Activated naive CD4-positive, alpha-beta T cell (primary cell): ENCODE results near the gene FSTL4.

Experiments
- DNase-seq, 4 experiments: peaks; one replicate each; lab custom pipeline; 2025; lab: John Stamatoyannopoulos, UW

Gene FSTL4

DNA sequence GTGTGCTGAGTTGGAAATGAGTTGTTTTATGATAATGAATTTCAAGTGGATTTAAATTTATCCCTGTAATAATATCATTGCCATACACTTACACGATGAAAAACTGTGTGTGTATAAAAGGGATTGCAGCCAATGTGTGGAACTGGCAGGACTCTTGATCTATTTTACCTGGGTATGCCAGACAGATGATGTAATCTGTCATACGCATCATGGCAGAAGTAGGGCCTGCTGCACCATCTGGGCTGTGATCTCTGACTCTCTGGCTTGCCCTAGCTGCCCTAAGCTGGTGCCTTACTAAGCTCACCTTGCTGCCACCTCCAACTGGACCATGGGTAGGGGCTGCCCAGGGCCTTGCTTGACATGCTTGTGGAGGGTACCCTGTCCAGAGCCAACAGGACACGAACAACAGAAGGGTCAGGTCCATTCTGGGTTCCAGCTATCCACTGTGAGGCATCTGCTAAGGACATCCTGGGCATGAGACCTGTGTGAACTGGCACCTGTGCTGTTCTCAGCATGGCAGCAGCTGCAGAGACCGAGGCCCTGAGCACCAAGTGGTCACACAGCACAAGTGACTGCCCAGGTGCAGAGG is 184.2 kb downstream of the FSTL4 start:
- DNase-seq = no peak

DNA sequence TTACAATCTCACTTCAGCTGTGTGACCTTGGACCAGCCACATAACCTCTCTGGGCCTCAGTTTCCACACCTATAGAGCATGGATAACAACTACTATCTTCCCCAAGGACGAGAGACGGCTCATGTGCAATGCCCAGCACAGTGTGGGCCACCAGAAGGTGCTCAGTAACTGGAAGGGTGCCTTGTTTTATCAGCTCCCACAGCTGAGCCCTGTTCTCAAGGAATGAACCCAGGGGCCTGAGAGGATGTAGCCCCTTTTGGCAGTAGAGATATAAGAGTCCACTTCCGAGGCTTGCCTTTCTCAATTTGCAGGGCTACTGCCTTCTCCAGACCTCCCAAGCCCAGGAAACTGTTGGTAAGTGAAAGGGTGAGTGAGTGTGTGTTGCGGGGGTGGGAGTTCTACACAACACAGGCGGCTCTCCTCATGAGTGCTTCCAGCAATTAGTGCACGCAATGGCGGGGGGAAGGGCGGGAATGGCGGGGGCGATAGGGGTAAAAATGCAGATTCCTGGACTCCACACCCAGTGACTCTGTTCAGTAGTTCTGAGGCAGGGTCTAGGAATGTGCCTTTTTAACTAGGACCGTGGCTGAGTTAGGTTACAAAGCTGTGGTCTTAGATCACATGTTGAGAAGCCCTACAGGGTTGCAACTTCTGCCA is 185.1 kb downstream of the FSTL4 start:
- DNase-seq = no peak

DNA sequence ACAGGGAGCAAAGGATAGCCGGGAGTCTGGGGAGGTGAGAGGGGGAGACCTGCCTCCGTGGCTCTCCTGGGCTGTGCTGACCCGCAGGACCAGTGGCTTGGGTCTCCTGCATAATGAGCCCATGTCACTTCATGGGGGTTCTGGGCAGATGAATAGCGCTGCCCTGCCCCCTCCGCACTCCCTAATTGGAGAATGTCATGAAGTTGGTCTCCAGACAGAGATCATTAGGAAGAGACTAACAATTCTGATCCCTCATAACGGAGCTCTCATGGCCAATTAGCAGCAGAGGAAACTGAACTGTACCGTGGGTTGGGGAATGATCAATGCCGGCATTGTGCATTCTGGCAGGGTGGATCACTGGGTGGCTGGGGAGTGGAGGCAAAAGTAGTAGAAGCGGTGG is 186.1 kb downstream of the FSTL4 start:
- DNase-seq = no peak

DNA sequence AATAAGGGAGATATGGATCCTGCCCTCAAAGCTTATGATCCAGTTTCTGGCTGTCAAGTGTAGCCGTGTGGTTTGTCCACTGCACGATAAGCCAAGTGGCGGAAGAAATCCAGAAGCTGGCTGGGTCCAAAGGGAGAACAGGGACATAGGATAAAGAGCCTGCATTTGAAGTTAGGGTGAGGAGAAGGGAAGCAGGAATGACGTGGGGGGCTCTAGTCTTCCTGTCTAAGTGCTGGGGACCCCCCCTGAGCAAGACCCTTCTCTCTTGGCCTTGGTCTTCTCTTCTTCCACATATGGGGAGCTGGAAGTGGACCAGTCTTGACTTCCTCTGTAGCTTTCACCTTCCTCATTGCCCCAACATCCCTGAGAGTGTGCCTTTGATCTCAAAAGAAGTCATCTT is 186.6 kb downstream of the FSTL4 start:
- DNase-seq = no peak

DNA sequence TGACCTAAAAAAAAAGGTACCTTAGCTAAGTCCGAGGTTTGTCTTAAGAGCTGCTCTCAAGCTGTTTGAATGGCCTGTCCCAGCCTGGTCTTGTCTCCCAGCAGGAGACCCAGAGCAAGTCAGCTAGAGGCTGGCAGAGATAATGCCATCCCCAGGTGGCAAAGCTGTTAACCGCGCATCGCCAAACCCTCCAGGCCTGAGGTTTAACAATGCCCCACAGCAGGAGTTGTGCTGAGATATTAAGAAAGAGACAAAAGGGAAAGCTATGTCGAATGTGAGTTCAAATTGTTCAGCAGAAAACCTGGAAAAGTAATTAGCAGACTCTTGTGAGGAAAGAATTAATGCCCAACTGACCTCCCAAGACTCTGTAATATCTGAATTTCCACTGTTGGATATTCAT is 187.1 kb downstream of the FSTL4 start:
- DNase-seq = no peak

DNA sequence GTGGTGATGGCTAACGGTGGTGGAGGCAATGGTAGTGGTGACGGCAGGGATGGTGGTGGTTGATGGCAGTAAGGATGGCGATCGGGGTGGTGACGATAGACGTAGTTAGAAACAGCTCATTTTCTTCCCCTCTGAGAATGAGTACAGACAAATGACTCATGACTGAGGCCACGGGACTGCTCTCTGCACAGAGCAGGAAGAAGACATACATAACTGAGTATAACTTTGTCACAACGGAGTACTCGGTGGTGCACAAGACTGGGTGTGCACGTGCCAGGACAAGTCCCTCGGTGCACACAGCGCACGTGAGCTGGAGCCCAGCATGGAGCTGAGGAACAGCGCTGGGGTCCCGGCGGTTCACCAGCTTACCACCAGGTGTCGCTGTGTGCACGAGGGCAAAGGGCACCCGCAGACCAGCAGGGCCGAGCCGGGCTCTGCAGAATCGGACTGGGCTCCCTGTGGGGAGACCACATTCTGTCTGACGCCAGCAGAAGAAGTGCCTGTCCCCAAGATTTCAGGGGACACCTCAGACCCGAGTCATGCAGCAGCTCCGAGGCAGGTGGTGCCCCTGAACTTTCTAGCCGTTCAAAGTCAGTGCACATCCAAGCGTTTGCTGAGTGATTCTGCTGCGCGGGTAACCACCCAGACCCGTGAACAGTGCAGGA is 188.6 kb downstream of the FSTL4 start:
- DNase-seq = peak; percentile 32 to 54 (median 43)

DNA sequence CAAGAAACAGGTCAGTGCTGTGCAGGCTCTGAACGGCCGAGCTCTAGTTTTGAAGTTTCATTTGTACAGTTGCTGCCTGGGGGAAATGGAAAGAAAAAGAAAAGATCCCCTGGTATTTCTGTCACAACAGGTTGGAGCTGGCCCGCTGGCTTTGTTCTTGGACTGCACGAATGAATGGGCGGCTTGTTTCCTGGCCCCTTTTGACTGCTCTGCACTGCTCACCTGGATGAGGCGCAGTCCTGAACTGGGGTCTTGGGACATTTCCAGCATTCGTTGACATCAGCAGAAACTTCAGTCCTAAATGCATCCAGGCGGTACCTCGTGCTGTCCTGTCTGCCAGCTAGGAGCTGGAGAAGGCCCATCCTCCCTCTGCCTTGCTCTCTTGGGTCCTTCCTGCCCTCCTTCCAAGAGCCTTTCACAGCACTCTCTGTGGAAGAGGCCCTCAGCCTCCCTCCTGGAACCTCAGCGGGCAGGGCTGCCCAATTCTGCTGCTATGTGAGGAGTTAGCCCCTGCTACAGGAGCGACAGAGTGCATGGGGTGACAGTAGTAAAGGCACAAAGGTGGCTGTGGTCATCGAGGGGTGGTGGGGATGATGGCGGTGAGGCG is 189.2 kb downstream of the FSTL4 start:
- no peak for DNase-seq

DNA sequence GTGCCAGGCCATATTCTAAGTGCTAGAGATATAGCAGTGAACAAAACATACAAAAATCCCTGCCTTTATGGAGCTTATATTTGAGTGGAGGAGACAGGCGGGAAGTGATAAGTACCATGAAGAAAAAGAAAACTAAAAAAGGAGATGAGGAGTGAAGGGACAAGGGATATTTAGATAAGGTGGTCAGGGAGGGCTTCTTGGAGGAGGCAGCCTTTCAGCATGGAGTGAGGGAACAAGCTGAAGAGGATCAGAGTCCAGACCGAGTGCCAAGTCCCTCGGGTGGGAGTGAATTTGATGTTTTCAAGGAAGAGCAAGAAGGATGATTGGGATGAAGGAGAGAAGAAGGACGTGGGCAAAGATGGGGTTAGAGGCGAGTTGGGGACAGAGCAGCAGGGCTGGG is 190.5 kb downstream of the FSTL4 start:
- no peak for DNase-seq

DNA sequence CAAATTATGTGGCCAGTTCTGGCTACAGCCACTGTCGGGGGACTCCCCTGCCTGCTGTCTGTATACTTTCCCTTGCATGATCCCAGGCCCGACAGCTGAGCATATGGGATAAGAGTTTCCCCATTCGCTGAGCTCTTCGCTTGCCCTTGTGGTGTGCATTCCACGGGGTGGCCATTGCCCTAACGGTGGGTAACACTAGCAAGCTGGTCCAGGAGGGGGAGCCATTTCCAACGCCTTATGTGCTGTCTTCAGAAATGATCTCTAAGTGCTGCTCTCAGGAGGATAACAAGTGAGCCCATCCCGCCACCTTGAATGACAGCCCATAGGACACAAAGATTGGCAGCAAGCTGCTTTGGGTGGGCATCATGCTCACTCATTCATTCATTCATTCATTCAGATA is 190.9 kb downstream of the FSTL4 start:
- DNase-seq = no peak

DNA sequence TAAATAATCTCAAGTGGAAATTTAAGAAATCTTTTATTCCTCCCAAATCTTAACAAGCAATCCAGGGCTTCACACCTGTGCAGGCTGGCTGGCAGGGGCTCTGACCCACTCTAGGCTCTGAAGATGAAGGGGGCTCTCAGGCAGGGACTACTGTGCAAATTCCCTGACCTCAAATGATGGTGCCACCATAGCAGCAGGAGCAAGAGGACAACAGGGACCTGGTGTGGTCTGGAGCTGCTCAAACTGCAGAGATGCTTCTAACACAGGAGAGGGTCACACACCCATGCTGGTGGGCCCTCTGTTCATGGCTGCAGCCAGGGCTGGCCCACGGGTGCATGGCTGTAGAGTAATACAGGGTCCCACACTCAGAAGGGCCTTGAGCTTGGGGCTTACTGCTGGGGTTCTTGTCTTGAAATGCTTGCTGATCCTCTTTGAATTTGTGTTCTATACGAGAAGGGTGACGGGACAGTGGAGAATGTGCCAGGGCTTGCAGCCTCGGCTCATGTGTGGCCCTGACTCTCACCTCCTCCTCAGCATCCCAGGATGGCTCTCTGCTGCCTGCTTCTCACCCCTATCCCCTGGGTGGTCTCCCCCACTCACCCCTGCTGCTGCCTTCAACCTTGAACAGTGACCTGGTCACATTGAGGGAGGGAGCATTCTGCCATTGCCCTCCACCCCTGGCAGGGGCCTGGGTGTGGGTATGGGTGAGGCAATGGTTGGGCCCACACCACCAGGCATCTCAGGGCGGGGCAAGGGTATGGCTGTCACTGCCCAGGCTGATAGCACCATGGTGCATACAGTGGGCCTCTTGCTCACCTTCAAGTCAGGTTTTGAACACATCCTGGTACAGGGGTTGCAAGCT is 191.7 kb downstream of the FSTL4 start:
- no peak for DNase-seq

DNA sequence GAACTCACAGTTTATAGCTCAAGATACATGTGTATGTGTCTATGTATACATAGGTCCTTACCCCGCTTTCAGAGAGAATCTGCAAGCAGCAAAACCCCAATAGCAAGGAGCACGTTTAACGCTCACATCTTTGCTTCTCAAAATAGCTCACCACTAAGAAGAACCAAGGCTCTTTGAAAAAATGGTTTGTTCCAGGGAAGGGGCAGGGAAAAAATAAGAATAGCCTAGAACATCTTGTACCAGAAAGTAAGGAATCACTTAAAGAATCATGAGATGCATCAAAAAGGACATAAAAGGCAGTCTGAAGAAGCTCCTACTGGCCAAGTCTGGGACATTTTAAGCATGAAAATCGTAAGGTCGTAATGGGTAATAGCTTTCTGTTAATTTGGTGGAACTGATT is 196.4 kb downstream of the FSTL4 start:
- DNase-seq = no peak

DNA sequence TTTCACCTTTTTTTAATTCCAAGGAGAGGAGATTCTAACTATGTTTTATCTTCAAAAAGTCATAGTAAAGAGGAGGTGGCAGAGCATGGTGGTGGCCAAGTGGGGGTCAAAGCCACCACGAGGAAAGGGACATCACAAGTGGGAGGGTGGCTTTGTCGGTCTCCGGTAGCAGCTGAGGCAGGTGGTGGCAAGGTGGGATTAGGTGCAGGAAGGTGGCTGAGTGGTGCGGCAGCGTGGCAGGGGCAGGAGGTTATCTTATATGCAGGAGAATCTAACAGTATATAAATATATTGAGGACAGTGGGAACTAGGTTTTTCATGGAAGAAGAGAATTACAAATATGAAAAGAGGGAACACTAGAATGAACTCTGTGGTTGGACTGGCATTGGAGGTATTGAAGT is 196.8 kb downstream of the FSTL4 start:
- no peak for DNase-seq

DNA sequence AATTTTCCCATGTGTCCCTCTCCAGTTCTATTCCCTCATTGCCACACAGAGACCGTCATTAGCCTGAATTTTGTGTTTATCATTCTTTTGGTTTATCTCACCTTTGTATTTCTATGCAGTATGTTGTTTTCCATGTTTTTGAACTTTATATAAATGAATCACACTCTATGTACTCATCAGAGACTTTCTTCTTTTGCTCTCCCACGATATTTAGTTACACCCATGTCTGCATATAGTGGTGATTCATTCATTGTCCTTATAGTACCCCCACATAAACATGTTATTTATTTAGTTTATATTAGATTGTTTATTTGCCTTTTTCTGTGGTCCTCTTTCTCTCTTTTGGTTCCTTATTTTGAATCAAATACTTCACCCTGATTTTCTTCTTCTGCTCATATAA is 199.7 kb downstream of the FSTL4 start:
- DNase-seq = no peak

DNA sequence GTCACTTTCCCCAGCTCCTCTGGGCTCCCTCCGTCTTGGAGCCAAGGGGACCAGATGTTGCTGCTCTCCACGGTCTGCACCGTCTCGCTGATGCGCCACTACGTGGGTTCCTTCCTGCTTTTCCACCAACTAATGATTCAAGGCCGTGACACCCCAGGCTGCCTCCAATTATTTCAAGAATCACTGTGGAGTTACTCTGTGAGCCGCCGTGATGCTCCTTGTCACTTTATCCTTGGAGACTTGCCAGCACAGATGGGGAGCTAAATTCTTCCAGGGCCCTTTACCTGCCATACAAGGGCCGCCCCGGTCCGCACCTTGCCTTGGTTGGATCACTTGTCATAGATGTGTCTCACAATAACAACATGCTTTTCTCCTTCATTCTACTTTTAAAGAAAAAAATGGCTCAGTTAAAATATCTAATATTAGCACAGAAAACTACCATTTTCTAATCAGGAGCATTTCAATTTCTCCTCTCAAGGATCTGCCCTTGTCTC is 202.0 kb downstream of the FSTL4 start:
- DNase-seq = no peak

DNA sequence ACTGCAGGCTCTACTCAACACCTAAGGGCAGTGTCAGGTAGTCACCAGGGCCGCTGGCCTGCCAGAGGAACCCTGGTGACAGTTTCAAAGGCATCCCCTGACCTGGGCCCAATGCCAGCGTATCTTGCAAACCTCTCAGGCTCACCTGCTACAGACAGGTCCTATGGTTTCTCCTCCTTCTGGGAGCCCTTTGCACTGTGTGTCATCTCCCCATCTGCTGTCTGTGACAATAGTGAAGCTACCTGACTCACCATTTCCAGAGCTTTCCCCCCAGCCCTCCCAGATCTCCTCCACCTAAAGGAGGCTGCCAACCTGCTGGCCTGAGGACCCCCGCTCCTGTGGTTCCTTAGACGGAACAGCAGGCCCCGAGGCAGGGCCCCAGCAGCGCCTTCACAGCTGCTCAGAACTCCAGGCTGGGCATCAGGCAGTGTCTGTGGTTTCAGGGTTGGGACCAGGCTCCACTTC is 203.1 kb downstream of the FSTL4 start:
- no peak for DNase-seq

DNA sequence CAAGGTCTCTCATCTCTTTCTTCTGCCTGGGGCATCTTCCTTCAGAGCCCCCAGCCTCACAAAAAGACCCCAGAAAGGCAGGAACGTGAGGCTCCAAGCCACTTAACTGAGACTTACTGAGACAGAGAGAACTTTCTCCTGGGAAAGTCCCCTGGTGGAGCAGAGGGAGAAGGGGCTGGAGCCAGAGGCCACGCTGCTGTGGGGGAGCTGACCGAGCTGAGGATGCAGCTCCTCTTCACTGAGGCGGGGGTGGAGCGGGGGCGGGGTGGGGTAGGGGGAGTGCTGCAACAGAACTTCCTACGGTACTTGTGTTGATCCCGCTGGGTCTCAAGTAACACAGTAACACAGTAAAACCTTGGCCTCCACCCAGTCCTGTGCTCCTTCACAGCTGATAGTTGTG is 204.0 kb downstream of the FSTL4 start:
- no peak for DNase-seq

DNA sequence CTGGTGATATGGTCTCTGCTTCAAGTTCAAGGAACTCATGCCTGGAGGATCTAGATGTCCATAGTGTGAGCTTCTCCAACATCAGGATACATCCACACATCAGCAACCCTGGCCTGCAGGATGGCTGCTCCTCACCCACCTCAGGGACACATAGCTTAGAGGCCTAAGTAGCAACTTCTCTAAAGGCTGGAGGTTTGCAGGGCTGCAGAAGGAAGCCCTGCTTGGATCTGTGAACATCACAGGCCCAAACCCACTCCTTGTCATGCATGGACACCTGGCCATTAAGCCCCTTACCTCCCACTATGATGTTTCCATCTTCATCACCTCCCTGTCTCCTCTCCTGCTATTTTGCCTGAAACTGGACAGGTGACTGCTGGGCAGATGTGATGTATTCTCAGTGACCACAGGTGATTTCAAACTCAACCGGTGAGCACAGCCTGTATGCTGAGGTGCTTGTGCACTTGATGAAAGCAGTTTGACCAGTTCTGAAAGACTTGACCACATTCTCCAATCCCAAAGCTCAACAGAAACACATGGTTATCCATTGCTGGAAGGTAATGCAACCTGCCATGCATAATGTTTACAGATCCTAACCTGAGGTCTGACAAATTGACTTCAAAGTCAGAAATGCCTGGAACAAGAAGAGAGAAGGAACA is 205.2 kb downstream of the FSTL4 start:
- DNase-seq = no peak

DNA sequence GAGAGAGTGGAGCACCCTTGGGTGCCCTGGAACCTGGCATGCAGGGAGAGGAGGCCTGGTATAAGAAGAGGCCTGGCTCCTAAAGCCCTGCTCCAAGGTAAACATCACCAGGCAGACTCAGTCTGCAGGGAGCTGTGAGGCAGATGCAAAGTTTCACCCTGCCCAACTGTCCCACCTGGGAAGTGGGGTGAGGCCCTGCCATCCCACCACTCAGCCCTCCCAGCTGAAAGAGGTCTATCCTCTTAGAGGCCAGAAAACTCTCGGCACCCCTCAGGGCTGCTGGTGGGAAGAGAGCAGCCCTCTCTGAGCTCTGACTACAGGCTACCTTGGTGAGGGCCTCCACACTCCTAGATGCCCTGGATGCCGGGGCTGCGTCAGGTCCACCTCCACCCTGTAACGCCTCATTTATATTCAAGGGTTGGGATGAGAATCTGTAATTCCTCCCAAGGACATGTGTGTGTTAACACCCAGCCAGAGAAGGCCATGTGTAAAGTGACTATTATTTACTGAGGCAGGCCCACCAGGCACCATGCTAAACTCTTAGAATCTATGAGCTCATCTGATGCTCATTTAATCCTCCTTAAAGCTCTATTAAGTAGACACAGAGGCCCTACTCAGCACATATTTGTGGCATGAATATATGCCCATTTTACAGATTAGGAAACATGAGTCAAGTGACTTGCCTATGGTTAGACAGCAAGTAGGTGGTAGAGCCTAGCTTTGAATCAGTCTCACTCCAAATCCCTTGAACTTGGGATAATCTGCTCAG is 205.9 kb downstream of the FSTL4 start:
- DNase-seq = no peak

DNA sequence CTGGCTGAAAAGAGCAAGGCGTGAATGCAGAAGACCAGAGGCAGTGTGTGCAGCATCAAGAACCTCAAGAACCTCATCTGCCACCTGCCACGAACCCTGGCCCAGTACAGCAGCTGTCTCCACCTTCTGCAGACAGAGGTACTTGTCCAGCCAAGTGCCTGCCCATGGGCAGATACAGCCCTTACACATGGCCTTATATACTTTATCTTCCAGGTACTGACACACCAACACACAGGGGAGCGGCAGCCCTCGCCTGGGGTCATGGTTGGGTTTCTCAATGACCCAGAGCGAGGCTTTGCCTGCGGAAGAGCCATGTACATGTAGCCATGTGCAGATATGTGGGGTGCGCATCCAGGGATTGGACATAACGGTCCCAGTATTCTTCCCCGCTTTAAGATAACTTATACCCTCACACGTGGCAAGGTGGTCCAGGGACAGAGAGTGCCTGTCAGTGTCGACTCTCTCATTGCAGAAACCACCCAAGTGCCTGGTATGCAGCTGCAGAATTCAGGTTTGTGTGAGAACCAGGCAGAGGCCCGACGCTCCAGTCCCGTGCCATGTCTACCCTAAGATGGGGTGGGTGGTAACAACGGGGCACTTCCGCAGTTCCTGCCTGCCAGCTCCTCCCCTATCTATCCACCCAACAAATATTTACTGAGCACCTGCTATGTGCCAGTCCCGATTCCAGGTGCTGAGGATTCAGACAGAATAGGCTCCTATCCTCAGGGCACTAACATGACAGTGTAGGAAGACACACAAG is 206.9 kb downstream of the FSTL4 start:
- no peak for DNase-seq

DNA sequence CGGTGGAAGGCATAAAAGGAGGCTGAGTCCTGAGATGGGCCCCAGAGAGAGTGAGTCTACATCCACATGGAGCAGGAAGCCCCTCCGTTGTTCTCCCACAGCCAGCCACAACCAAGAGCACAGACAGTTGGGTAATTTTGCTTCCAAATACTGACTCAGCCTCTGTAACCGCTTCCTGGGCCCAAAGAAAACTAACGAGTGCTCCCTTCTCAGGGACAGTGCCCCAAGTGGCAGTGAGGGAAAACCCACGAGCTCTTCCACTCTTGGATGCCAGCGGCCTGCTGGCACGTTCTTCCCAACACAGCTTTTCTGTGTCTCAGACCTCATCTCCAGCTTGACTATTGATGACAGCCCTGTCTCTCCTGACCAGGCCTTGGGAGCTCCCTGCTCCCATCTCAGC is 207.6 kb downstream of the FSTL4 start:
- no peak for DNase-seq
